Ovary (tissue), 9 donors: ENCODE data around the gene LUZP2. TPM values are rescaled to one million over a fixed set of nuclear protein-coding genes. Genes with fewer than 3 reads are reported as not detected.

Experiments used
- DNase-seq, 5 donors: peaks; one replicate each; pipeline ENCODE4 v3.0.0-alpha.2; 2019 to 2020
- H3K27ac ChIP-seq, 2 donors: fragments of 200-600 bp; one replicate each; pipeline versions ENCODE4 v1.5.1 to v1.8.0; 2019 to 2022
- H3K27me3 ChIP-seq: fragments of 200-600 bp; one replicate; pipeline ENCODE4 v1.8.0; 2022
- H3K36me3 ChIP-seq: fragments of 200-600 bp; sonication (generic); one replicate; pipeline ENCODE4 v1.5.1; 2019
- H3K4me1 ChIP-seq: one replicate; pipeline ENCODE4 v1.8.1; 2013; ENCODE audit warnings: mild to moderate bottlenecking, moderate library complexity; ENCODE audit not compliant: insufficient read depth
- H3K4me3 ChIP-seq: fragments of 200-600 bp; sonication (generic); one replicate; pipeline ENCODE4 v1.5.1; 2017
- H3K9me3 ChIP-seq, 2 donors: fragments of 200-600 bp in 1 of 2; sonication (generic) in 1 of 2; one replicate each; pipeline versions ENCODE4 v1.5.1 to v1.8.1; 2013 to 2019; ENCODE audit warnings: mild to moderate bottlenecking in 1 of 2, moderate library complexity in 1 of 2
- EP300 ChIP-seq: sonication (generic); formaldehyde crosslinking; IDR thresholded peaks from one replicate; pipeline ENCODE4 v1.6.1; 2017; ENCODE audit warnings: antibody characterized with exemption
- POLR2A ChIP-seq: fragments of 450-650 bp; IDR thresholded peaks from one replicate; pipeline ENCODE4 v1.6.1; 2017; ENCODE audit warnings: antibody characterized with exemption, mild to moderate bottlenecking, moderate library complexity
- WGBS, 3 donors: extraction: QIAGEN DNeasy Blood & Tissue Kit in 1 of 3; methylation state at CpG; one replicate each; pipeline versions ENCODE4 v1.1.5 to v1.1.7; 2013 to 2017; 5-methylcytosine and 5-hydroxymethylcytosine counted together
- intact Hi-C, 4 donors: fragments of 100-400 bp; cut with DNase I; formaldehyde crosslinking; loops; one replicate each; pipeline versions ENCODE4 v1.11.0 to v1.15.1; 2022 to 2023
- polyA plus RNA-seq, 2 donors: library from polyadenylated mRNA; stranded (reverse); fragments of 200-250 nt in 1 of 2; fragments of 350-450 nt in 1 of 2; fragmentation: Illumina TruSeq in 1 of 2; extraction: RNeasy Lipid Tissue Mini Kit (QIAGEN cat#74804) in 1 of 2; gene quantifications; one replicate each; pipeline ENCODE4 v1.2.3, GENCODE V29; 2013 to 2014
- total RNA-seq, 7 donors: library from RNA; depleted of rRNA in 2 of 7; stranded (reverse); fragments of >200 nt in 2 of 7; fragmentation: NEBNext Ultra II Directional in 3 of 7; extraction: Animal tissue kit (Norgen Biotek cat#: 25700) in 3 of 7; gene quantifications; one replicate each; pipeline versions ENCODE4 v1.1.0 to v1.2.4, GENCODE V29; 2016 to 2023
- TF ChIP-seq, protein P1 (sequence below), 3 donors: fragments of 450-650 bp in 2 of 3; fragments of 200-600 bp in 1 of 3; IDR thresholded peaks; one replicate each; pipeline versions ENCODE4 v1.5.1 to v1.8.0; 2016 to 2022; ENCODE audit warnings: antibody characterized with exemption in 3 of 3, mild to moderate bottlenecking in 1 of 3
- donor health status: DM: no; HTN: no; CAD: no; lungs with moderate emphysema.
- donor health status: DM: no; HTN: no; CAD: no.
- donor health status: Bipolar disorder and iron deficiency.
- donor health status: DM: yes; HTN: yes; CAD: no.
- donor health status: DM: no; HTN: no; CAD: no.
- donor health status: DM: yes; HTN: yes; CAD: no.

LUZP2 gene
- total and polyA plus RNA-seq, 9 donors: 0.04 to 0.23 (median 0.07) TPM; not detected in 6

DNA sequence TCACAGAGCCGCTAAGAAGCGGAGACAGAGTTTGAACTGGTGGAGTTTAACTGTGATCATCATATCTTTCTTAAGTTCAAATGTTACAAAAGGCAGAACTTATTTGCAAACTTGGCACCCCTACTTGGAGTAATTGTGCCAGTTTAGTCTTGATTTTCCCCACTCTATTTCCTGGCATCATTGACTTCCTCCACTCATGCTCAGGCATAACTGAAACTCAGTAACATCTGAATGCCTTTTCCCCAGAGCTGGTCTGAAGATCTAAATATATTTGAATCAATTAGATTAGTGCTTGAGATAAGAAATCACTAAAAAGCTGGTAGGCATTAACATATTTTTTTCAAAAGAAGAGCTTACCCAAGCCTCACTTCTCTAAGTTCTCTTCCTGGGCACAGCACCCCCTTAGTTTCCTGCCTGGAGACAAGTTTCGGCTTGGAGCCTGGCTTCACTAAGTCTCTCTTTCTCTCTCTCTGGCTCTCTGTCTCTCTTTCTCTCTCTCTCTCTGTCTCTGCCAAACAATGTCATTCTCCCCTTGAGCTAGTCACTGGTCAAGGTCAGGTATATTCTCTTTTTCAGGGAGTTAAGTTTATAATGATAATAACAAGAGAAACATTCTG is 190.8 kb downstream of the LUZP2 start:
- H3K4me3 ChIP-seq: no peak overlapping the region
- DNase-seq: no peak
- 79 to 88% (median 85%) methylated on average over 3 of the region's 3 CpGs for WGBS, 3 donors
- intact Hi-C loops: no loop called here
- no peaks in the 10 kb centered on the region for H3K27me3 ChIP-seq
- H3K27ac ChIP-seq: no peak overlapping the region
- H3K9me3 ChIP-seq: no peaks in the 10 kb centered on the region
- no peaks in the 10 kb centered on the region for H3K36me3 ChIP-seq
- TF ChIP-seq POLR2A (no peak), EP300 (no peak)
- TF ChIP-seq, protein P1, sequence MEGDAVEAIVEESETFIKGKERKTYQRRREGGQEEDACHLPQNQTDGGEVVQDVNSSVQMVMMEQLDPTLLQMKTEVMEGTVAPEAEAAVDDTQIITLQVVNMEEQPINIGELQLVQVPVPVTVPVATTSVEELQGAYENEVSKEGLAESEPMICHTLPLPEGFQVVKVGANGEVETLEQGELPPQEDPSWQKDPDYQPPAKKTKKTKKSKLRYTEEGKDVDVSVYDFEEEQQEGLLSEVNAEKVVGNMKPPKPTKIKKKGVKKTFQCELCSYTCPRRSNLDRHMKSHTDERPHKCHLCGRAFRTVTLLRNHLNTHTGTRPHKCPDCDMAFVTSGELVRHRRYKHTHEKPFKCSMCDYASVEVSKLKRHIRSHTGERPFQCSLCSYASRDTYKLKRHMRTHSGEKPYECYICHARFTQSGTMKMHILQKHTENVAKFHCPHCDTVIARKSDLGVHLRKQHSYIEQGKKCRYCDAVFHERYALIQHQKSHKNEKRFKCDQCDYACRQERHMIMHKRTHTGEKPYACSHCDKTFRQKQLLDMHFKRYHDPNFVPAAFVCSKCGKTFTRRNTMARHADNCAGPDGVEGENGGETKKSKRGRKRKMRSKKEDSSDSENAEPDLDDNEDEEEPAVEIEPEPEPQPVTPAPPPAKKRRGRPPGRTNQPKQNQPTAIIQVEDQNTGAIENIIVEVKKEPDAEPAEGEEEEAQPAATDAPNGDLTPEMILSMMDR (IDR thresholded peaks at IDR 0.05): no peak
- no peaks in the 10 kb centered on the region for H3K4me1 ChIP-seq

DNA sequence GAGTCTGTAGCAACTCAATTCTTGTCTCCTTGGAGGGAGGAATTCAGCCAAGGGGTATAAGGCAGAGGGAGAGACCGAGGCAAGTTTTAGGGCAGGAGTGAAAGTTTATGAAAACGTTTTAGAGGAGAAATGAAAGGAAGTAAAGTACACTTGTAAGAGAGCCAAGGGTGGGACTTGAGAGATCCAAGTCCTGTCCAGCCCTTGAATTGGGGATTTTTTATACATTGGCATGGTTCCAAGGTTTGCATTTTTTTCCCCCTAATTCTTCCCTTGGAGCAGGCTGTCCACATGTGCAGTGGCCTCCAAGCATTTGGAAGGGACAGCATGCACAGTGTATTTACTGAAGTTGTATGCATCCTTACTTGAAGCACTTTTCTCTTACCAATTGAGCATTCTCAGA is 192.1 kb downstream of the LUZP2 start:
- no peaks in the 10 kb centered on the region for H3K9me3 ChIP-seq
- no peak for DNase-seq
- TF ChIP-seq, protein P1 (IDR thresholded peaks at IDR 0.05): no peak
- TF ChIP-seq POLR2A (no peak), EP300 (no peak)
- H3K36me3 ChIP-seq: no peaks in the 10 kb centered on the region
- no peak overlapping the region for H3K27ac ChIP-seq
- 52 to 61% (median 58%) methylated on average over 2 of the region's 2 CpGs for WGBS, 3 donors
- intact Hi-C loops: no loop called here
- H3K4me3 ChIP-seq: no peak overlapping the region
- no peaks in the 10 kb centered on the region for H3K27me3 ChIP-seq
- no peaks in the 10 kb centered on the region for H3K4me1 ChIP-seq

DNA sequence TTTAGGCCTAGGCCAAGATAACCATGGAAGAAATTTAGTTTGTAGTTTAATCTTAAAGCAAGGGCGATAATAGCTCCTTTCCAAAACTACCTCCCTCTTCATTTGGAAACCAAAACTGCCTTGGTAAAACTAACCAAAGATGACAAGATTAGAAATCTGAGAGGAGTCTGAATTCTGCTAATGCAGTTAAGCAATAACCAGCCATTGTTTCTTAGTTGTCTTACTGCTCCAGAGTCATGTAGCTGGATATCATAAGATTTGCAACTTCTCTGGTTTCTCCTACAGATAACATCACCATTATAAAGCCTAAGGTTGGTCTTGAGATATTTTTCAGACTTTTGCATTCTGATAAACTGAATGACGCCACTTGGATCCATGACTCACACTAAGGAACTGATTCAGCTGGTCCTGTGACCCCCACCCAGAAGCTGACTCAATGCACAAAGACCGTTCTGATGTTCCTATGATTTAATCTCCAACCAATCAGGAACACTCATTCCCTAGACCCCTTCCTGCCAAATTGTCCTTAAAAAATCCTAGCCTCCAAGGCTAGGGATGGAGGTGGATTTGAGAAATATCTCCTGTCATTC is 200.8 kb downstream of the LUZP2 start:
- H3K9me3 ChIP-seq: no peaks in the 10 kb centered on the region
- H3K4me3 ChIP-seq: no peak overlapping the region
- no peaks in the 10 kb centered on the region for H3K27me3 ChIP-seq
- WGBS, 3 donors: 79 to 85% (median 84%) methylated on average over 3 of the region's 3 CpGs
- no peak for DNase-seq
- intact Hi-C loops: no loop called here
- H3K4me1 ChIP-seq: no peaks in the 10 kb centered on the region
- no peak overlapping the region for H3K27ac ChIP-seq
- no peak for TF ChIP-seq POLR2A
- TF ChIP-seq EP300: no peak
- TF ChIP-seq, protein P1 (IDR thresholded peaks at IDR 0.05): no peak
- no peaks in the 10 kb centered on the region for H3K36me3 ChIP-seq

DNA sequence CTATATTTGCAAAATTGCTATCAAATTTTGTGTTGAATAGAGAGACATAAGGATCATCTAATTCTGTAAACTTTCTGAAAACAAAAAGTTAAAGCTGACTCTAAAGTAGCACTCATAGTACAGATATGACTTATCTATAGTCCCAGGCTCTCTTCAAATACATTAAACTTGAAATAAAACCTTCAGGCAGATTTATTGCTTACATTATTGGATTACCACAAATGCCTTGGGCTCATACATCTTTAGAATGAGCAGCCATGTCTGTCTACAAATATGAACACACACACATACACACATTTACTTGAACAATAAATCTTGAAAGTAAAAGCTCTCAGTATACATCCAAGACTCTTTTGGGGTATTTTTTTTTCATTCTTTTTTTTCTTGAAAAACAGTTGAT is 207.9 kb downstream of the LUZP2 start:
- H3K4me3 ChIP-seq: no peak overlapping the region
- intact Hi-C loops: no loop called here
- H3K9me3 ChIP-seq: no peaks in the 10 kb centered on the region
- DNase-seq: no peak
- no peaks in the 10 kb centered on the region for H3K36me3 ChIP-seq
- no peaks in the 10 kb centered on the region for H3K4me1 ChIP-seq
- no peak overlapping the region for H3K27ac ChIP-seq
- no peaks in the 10 kb centered on the region for H3K27me3 ChIP-seq
- TF ChIP-seq POLR2A: no peak
- TF ChIP-seq, protein P1 (IDR thresholded peaks at IDR 0.05): no peak
- no peak for TF ChIP-seq EP300
